Fibroblast of skin of left quadriceps (primary cell): ENCODE results near the gene FAM149B1.
"Not testable (repeated sequence)": the region's sequence is repeated elsewhere in the genome, so short reads cannot be mapped to it uniquely, and the experiment has no call there.

Source experiments
- DNase-seq, 2 experiments: peaks; one replicate each; pipeline ENCODE4 v3.0.0-alpha.2; 2013; ENCODE audit warnings: low read depth in 2 of 2

Gene FAM149B1

DNA sequence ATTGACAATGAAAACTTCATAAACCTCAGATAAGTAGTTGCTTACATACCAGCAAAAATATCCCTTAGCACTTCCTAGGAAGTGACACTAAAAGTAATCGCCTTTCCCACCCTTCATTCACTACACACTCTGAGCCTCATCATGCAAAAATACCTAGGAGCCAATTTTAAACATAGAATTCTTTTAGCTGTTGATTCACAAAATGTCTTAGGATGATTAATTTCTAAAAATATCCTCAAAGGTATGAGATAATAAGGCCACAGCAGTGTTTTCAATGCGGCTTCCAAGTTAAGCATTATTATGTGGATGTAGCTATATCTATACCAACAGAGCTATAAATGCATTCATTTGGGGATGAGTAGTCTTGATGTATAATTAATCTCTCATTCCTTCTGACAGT, 66.0 kb downstream of the FAM149B1 start:
- no peak for DNase-seq

DNA sequence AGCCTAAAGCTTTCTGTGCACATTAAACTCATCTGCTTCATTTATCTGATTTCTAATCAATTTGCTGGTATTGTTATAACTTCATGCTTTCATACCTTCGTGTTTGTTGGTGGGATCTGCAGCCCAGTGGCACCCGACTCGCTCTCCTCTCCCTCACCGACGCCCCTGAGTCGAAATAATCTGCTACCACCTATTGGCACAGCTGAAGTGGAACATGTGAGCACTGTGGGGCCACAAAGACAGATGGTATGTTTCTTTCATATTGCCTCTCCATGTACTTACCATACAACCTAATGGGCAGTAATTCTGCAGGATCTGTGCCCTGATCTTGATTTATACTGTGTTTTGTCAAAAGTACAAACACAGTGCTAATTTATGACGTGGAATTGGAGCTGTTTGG, 66.8 kb downstream of the FAM149B1 start:
- DNase-seq = no peak

- no peak for DNase-seq
These were observed 71.2 kb downstream of the FAM149B1 start for GRCh38 chr10:73238990-73239566.

- DNase-seq = no peak
These were observed 72.0 kb downstream of the FAM149B1 start for GRCh38 chr10:73239908-73240307.

DNA sequence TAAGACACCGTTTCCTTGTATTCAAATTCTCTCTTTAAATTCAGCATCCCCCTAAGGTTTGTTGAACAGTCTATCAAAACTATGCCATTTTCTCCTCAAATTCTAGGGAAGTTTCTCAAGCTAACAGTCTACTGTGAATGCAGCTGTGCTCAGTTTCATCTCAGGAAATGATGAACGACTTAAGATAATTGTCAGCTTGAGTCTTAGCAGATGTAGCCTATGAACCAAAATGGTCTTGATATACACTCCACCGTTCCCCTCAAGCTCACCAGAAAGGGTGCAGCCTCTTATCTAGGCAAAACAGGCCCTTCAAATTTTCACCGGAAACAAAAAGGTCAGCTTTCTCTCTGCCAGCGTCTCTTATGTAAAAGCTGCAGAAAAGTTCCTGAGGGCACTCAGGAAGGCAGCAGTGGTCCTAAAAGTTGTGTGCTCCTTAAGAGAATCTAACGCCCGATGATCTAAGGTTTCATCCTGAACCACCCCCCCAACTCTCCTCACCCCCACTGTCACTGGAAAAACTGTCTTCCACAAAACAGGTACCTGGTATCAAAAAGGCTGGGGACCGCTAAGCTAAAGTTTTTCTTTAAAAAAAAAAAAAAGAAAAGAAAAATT, 77.1 kb downstream of the FAM149B1 start:
- no peak for DNase-seq

DNA sequence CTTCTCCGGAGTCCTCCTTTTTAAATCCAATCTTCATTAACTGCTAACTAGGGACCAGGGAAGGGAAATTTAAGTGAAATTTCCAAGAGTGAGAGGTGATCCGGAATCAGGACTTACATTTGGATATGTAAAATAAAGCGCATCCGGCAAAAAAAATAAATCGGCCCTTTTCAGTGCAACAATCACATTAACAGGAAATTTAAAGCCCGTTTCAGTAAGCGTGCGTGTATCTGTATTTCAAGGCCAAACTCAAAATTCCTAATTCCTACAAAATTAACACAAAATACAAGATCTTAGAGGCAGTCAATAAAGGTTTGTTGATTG, 78.4 kb downstream of the FAM149B1 start:
- no peak for DNase-seq

- DNase-seq = peak; percentile 79 to 83
These were observed 79.0 kb downstream of the FAM149B1 start, which contains the start of gene DNAJC9 for GRCh38 chr10:73246646-73247508. Gene DNAJC9, minus strand, starts transcription at chr10:73247255. Its CDS starts 66 bp downstream, at chr10:73247189.

- no peak for DNase-seq
These were observed 79.8 kb downstream of the FAM149B1 start for GRCh38 chr10:73247509-73248258.

DNA sequence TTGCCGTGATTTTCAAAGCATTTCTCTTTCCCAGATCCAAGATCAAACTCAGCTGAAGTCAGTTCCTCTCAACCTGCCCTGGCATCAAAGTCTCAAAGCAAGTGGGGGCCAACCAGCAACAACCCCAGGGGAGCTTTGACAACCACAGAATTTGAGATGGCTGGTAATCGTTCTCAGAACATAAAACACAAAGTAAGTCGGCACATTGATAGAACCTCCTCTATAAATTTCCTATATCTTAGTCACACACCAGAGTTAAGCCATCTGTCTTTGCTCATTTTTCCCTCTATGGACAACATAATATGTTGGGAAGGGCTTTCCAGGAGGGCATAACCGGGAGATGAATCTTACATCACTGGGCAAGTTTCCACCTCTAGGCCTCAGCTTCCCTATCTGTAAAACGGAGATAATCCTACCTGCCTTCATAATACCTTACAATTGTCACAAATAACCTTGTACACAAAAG, 80.4 kb downstream of the FAM149B1 start:
- no peak for DNase-seq

DNA sequence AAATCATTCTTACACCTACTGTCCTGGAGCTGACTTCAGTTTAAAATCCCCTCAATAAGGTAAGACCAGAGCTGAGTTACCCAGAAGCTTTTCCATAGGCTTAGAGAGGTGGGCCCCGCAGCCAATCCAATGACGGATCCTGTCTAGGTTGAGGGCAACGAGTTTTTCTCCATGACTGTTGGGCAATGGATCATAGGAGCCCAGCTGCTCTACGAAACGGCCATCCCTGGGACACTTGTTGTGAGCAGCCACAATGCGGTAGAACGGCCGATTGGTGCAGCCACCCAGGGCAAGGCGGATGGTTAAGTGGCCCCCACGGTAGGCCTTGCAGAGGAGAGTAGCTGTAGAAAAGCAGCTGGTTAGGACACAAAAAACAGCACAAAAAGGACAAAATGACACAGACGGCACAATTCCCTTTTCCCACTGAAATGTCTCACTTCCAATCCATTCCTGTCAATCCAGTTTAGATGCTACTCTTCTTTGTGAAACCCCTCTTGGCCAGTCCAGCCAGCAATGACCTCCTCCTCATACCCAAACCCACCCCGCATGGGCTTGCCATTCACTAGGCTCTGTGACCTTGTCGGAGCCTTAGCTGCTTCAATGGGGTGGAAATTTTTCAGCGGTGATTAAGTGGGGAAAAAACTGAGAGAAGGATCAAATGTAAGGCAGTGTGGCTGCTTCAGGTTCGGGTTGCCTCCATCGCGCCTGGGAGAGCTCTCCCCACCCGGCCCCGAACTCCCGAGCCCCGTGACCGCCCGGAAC, 83.9 kb downstream of the FAM149B1 start:
- DNase-seq = no peak

GRCh38 chr10:73252445-73253224, 84.7 kb downstream of the FAM149B1 start, which contains the start of gene MRPS16:
Gene MRPS16, minus strand, starts transcription at chr10:73252644. Its CDS starts 162 bp downstream, at chr10:73252482.
- peak; percentile 92 to 93 for DNase-seq

GRCh38 chr10:73253225-73253555, 85.3 kb downstream of the FAM149B1 start:
- no peak for DNase-seq

DNA sequence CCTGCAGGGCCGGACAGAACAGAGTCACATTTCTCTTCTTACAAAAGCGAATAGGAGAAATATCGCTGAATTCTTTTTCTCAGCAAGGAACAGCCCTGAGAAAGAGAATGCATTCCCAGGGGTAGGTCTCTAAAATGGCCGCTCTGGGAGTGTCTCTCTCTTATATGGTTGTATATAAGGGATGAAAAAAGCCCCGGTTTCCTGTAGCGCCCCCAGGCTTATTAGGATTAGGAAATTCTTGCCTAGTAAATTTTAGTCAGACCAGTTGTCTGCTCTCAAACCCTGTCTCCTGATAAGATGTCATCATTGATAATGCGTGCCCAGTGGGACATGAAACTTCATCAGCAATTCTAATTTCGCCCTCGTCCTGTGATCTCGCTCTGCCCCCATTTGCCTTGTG, 90.7 kb downstream of the FAM149B1 start:
- DNase-seq = not testable (repeated sequence)

- no peak for DNase-seq
These were observed 93.6 kb downstream of the FAM149B1 start for GRCh38 chr10:73261362-73261995.

DNA sequence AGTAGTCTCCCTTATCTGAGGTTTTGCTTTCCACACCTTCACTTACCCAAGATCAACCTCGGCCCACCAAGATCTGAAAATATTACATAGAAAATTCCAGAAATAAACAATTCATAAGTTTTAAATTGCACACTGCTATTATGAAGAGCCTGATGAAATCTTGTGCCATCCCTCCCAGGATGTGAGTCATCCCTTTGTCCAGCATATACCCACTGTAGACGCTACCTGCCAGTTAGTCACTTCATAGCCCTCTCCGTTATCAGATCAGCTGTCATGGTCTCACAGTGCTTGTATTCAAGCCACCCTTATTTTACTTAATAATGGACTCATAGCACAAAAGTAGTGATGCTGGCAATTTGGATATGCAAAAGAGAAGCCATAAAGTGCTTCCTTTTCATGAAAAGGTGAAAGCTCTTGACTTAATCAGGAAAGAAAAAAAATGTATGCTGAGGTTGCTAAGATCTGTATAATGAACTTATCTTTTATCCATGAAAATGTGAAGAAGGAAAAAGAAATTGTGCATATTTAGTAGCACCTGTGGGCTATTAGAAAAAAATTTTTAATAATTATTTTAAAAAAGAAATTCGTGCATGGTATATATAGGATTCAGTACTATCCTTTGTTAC, 94.3 kb downstream of the FAM149B1 start:
- DNase-seq = peak; percentile 23 to 29

GRCh38 chr10:73262880-73263555, 95.1 kb downstream of the FAM149B1 start:
- no peak for DNase-seq

DNA sequence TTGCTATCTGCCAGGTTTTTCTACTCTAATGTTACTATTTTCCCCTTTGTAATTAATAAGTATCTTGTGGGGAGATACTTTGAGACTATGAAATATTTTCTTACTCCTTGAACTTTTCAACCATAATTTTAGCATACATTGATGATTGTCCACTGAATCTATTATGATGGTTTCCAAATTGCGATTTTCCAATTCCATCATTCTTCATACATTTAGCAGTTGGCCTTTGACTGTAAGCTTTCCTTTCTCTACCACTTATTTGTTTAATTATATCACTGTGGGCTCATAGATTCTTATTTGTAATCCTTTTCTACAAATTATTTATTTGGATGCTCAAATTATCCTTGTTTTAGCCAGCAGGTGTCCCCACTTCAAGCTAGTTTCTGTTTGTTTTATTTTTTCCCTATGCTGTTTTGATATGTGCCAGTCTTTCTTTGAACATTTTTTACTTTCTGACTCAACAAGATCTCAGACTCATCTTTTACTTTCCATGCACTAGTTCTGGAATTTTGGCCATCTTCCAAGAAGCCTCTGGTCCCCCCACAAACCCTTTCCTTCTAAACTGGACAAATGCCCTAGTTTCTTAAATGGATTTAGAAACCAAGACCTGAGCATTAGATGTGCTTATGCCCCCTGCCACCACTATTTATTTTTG, 95.9 kb downstream of the FAM149B1 start:
- peak in 1 of 2 experiments; percentile 4 for DNase-seq

DNA sequence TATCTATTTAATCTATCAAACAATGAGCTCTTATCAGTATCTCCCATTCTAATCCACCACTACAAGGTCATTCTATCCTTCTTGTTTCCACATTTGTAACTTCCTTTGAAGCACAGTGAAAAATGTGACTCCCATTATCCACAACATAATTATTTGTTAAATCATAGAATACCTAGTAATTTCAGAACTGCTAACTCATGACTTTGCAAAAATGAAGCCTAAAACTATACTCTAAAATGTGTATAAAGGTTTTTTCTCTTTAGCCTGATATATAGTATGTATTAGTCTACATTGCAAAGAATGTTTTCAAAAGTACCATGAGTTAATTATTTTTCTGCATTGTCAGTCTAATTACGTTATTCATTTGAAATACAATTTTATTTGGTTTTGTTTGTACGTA, 96.5 kb downstream of the FAM149B1 start:
- no peak for DNase-seq
